Renal cortical epithelial cell (primary cell): ENCODE measurements around the gene INTS1. TPM values are rescaled to one million over a fixed set of nuclear protein-coding genes. Genes with fewer than 3 reads are reported as not detected.

Experiments
- DNase-seq: peaks from one replicate; pipeline ENCODE4 v3.0.0-alpha.2; 2011; ENCODE audit warnings: low read depth
- total RNA-seq: library from RNA; depleted of rRNA; stranded (reverse); fragments of >200 nt; gene quantifications from 2 replicates; pipeline ENCODE4 v1.2.3, GENCODE V29; 2014

INTS1 gene, protein sequence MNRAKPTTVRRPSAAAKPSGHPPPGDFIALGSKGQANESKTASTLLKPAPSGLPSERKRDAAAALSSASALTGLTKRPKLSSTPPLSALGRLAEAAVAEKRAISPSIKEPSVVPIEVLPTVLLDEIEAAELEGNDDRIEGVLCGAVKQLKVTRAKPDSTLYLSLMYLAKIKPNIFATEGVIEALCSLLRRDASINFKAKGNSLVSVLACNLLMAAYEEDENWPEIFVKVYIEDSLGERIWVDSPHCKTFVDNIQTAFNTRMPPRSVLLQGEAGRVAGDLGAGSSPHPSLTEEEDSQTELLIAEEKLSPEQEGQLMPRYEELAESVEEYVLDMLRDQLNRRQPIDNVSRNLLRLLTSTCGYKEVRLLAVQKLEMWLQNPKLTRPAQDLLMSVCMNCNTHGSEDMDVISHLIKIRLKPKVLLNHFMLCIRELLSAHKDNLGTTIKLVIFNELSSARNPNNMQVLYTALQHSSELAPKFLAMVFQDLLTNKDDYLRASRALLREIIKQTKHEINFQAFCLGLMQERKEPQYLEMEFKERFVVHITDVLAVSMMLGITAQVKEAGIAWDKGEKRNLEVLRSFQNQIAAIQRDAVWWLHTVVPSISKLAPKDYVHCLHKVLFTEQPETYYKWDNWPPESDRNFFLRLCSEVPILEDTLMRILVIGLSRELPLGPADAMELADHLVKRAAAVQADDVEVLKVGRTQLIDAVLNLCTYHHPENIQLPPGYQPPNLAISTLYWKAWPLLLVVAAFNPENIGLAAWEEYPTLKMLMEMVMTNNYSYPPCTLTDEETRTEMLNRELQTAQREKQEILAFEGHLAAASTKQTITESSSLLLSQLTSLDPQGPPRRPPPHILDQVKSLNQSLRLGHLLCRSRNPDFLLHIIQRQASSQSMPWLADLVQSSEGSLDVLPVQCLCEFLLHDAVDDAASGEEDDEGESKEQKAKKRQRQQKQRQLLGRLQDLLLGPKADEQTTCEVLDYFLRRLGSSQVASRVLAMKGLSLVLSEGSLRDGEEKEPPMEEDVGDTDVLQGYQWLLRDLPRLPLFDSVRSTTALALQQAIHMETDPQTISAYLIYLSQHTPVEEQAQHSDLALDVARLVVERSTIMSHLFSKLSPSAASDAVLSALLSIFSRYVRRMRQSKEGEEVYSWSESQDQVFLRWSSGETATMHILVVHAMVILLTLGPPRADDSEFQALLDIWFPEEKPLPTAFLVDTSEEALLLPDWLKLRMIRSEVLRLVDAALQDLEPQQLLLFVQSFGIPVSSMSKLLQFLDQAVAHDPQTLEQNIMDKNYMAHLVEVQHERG (N-terminal part only)
- 31.8 and 77.9 TPM in 2 replicates for total RNA-seq

DNA sequence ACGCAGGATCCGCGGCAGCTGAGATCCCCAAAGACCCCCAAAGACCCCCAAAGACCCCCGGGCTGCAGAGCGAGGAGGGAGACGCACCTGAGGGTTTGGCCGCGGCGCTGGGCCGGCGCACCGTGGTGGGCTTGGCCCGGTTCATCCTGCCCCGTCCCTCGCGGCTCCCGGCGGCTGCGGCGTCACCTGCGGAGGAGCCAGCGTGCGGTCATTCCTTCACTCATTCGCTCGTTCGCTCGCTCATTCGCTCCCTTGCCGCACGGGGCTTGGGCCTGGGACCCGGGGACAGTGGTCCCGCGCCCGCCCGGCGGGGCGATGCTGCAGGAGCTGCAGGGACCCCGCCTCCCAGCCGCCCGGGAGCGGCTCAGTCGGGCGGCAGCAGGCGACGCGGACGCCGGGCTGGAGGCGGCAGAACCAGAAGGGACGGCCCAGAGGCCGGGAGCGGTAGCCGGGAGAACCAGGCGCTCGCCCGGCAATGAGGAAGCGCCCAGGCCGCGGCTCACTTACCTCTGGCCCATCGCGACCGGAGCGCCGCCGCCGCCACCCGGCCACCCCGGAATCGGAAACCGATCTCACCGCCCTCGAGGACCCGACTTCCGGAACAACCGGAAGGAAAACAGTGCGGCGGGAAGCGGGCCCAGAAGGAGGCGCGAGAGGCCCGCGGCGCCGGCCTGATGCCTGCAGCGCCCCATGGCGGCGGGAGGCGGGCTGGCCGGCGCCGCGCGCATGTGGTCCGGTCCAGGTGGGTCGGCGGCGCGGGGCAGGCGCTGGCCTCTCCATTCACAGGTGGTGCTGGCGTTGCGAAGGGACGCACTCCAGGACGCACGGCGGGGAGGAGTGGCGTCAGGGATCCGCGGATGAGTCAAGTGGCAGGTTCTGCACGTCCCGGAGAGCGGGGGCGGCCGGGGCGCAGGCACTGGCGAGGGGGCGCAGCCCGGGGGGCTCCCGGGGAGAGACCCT is at the start of gene INTS1:
Gene INTS1 (minus strand): TSS at position 574 of the 960 bp plus-strand sequence. CDS start 429 bp downstream, at position 145.
- DNase-seq = peak; percentile 68

DNA sequence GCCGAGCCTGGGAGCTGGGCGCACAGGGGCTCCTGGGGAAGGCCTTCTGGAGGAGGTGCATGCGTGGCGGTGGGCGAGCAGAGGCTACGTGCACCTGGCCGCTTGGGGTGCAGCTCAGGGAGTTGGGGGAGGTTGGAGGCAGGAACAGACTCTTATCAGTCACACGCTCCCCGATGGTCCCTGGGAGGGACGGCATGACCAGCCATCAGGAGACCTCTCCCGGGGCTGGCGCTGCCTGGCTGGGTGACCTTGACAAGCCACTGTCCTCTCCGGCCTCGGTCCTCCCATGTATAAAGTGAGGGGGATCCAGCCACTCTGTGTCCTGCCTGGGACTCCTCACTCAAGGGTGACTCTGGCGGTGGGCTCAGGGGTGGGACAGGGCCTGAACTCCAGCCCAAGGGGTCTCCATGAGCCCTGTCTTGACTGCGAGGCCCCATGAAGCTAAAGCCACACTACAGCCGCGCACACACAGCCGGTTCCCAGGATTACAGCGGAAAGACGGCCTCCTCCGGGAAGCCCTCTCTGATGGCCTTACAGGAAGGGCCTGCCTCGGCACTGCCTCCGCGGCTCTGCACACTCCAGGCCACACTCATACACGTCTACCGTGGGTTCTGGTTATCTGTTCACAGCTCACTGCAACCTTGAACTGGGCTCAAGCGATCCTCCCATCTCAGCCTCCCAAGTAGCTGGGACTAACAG is 49.5 kb upstream of the INTS1 start:
- no peak for DNase-seq

DNA sequence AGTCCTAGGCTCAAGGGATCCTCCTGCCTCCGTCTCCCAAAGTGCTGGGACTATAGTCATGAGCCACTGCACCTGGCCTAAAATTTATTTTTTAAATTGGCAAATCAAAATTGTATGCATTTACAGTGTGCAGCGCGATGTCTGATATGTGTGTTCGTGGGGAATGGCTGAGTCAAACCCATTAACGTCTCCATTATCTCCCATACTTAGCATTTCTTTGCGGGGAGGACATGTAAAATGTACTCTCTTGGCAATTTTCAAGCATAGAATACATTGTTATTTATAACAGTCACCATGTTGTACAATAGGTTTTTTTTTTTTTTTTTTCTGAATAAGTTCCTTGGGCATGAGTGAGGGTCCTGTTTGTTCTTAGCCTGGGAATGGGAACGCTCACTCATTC is 48.0 kb upstream of the INTS1 start:
- no peak for DNase-seq

DNA sequence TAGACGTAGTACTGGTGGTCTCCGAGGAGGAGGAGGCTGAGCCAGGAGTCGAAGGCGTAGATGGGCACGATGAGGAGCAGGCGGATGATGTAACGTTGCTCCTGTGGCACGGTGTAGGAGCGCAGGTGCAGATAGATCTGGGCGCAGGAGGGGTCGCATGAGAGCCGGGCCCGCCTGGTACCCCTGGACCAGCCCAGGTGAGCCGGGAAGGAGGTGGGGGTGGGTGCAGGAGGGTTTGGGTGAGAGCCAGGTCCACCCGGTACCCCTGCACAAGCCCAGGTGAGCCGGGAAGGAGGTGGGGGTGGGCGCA is 46.6 kb upstream of the INTS1 start:
- DNase-seq = no peak

DNA sequence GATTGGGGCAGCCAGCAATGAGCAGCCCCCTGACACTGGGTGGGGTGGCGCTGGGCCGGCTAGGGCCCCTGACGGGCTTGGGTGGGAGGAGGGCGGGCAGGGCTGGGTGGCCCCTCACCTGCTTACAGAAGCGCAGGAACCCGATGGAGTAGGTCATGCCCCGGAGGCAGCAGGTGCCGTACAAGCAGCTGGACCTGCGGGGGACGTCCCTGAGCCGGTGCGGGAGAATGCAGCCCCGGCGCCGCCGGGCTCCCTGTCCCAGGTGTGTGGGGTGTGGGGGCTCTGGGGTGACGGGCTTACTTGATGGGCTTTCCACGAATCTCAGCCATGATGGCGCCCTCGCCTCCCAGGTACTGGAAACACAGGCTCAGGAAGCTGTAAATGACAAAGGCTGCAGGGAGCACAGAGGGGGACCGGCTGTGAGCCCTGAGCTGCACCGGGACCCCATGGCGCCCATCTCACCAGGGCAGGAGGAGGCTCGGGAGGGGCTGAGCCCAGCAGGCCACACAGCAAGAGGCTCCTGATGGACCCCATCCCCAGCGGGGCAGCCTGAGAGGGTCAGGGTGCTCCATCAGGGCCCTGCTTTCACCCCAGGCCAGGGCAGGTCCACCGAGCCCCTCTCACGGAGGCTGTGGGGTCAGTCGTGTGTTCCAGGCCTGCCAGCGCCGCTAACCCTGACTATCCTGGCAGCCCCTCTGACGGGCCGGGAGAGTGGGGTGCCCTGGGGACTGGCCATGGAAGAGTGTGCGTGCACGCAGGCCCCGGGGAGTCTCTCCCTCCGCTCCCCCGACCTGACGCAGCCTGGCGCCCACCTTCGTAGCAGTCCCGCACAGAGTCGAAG is 46.0 kb upstream of the INTS1 start:
- DNase-seq = no peak

DNA sequence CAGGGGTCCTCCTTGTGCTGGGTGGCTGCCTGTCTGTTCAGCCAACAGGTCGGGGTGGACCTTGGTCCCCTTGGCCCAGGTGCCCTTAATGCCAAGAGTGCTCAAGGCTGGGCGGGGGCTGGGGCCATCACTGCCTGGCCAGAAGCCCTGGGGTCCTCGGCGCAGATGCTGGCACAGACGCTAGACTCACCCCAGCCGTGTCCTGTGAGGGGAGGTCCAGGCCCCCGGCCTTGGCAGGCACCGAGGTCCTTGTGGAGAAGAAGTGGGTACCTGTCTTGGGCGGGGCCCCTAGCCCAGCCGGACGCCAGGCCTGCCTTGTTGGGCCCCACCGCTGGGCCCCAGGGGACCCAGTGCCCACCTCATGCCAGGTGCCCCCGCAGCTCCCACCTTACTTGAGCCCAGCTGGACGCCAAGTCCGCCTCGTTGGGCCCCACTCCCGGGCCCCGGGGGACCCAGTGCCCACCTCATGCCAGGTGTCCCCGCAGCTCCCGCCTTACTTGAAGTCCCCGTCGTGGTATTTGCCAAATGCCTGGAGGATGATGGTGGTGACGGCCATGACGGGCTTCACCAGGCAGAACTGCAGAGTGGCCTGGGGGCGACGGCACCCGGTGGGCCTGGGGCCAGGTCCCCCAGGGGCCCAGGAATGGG is 45.3 kb upstream of the INTS1 start:
- no peak for DNase-seq

DNA sequence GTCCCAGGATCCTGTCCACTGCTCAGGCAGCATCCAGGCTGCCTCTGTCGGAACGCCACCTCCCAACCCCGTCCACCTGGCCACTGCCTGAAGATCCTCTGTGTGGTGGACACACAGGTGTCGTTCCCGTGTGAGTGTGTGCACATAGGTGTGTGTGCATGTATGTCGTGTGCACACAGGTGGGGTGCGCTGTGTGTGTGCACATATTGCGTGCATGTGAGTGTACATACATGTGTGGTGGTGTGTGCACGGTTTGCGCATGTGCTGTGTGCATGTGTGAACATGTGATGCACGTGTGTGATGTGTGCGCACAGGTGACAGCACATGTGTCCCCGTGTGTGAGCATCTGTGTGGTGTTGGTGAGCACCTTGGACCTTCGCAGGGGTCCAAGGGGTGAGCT is 44.8 kb upstream of the INTS1 start:
- DNase-seq = no peak

DNA sequence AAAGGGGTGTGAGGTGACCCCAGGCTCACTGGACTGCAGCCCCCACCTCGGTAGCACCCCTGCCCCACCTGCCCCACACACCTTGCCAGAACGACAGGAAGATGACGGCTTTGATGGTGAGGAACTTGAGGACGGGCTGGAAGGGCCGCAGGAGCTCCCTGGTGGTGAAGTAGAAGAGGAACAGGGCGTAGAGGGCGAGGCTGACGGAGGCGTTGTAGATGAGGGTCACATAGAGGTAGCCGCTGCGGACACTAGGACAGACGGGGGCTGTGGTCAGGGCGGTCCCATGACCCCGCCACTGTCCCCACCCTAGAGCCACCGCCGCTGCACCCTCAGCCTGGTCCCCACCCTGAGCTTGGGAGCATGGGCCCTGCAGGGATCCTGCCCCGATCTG is 44.2 kb upstream of the INTS1 start:
- DNase-seq = no peak

DNA sequence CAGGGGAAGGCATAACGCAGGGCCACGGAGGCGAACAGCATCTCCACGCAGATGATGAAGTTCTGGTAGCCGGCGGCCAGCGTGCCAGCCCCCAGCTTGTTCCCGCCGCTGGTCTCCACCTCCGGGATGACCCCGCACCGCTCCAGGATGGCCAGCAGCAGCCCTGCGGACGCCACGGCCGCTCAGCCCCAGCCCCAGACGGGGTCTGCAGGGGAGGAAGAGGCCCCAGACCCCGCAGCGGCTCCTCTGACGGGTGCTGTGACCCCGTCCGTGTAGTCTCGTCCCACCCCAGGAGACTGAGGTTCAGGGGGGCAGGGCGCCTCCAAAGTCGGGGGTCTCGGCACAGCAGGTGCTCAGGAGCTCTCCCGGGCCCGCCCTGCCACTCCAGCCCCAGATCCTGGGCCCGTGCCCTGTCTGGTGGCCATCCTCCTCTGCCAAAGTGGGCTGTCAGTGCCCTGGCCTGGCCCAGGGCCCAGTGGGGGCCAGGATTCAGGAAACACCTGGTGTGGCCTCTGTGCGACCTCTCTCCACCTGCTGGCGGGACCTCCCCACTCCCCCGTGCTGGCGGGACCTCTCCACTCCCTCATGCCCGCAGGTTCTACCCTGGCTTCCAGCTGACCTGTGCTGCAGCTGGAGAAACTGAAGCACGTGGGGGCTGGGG is 43.7 kb upstream of the INTS1 start:
- no peak for DNase-seq

DNA sequence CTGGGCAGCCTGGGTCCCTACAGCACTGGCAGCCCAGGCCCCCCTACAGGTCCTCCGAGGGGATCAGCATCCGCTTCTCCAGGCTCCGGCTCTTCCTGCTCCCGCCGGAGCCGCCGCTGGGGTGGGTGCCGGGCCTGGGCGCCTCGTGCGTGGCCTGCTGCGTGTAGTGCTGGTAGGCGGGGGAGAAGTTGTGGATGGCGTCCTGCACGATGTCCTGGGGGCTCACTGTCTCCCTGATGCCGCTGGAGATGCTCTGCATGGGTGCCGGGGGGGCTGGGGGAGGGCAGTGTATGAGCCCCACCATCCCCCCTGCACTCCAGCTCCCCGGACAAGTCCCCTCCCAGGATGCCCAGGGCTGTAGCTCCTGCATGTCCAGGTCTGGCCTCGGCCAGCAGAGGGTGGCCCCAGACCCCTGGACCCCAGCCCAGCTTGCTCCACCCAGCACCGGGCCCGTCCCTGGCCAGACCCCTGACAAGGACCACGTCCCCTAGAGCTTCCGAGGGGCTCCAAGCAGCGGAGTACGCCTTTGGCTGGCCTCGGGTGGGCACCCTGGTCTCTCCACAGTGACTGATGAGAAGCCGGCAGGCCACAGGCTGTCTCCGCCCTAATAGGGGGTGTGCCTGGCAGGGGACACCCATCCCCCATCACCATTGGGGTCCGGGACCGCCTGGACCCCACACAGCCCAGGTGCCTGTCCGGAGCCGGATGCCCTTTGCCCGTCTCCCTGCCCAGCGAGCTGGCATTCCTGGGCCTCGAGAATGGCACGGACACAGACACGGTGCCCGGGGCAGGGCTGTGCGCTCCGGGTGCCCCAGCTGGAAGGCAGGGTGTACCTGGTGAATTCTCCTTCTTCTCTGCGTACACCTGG is 43.0 kb upstream of the INTS1 start:
- DNase-seq = no peak

DNA sequence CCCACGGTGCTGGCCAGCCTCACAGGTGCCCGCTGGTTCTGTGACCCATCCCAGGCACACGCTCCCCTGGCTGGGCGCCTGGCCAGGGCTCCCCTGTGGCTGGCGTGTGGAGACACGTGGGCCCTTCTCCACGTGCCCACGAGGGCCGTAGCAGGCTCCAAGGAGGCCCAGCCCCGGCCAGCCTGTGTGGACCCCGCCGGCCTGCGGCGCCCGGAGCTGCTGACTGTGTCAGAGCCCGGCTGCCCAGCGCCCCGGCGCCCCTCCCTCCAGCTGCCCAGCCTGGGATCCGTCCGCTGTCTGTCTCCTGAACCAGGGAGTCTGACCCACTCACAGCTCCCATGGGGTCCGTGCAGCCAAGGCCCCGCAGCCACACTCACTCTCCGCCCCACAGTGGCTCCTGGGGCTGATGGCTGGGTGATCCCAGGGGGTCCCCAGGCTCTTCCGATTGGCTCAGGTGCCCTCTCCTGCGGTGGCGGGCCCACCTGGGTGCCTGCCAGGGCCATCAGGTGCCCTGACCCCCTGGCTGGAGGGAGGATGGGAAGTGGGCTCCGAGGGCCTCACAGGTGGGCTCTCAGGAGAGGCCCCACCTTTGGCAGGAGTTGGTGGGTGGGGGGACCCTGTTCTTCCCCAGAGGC is 42.2 kb upstream of the INTS1 start:
- DNase-seq = no peak

DNA sequence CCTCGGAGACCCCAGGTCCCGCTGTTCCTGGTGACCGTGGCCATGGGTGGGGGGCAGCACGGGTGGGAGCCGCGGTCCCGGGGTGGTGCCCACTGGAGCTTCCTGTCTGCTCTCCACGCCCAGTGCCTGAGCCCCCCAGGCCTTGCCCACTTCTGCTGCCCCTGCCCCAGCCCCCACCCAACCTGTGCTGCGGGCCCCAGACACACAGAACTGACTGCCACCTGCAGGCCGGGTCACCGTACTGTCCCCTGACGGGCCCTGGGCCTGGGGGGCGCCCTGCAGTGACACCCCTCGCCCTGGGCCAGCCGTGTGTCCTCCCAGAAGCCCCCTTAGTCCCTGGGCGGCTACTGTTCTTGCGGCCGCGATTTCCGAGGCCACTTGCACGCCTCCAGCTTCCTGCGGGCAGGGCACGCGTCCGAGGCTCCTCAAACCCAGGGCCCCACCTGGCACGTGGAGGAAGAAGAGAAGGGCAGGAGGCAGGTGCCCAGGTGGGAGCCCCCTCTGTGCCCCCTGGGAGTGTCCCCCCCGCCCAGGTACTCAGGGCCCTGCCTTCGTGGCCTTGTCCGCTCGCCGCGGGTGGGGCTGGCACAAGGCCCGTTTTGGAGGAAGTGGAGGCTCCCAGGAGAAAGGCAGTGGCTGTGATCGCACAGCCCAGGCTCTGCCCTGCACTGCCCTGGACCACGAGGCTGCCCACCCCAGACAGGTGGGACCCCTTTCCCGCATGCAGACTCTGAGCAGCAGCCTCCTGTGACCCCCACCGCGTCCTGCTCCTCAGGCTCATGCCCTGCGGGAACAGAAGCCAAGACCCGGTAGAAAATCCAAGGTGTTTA is 41.4 kb upstream of the INTS1 start:
- DNase-seq = no peak

DNA sequence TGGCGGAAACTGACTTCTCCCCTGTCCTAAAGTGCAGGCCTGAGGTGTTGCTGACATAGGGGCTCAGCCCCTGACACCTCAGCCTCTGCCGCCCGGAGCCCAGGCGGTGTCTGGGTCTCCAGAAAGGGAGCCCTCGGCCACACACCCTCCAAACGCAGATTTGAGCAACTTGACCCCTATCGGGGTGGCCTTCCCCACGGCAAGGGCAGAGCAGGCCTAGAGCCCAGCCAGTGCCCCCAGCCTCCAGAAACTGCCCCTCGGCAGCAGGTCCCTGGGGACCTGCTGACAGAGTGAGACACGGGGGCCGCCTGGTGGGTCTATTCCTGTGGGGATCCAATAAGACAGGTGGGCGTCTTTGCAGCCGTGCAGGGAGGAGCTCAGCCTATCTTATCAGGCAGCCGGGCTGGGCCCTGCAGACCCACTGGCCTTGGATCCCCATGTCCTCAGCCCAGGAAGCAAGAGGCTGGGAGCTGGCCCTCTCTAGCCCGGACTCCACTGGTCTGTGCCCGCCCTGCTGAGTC is 40.8 kb upstream of the INTS1 start:
- no peak for DNase-seq

DNA sequence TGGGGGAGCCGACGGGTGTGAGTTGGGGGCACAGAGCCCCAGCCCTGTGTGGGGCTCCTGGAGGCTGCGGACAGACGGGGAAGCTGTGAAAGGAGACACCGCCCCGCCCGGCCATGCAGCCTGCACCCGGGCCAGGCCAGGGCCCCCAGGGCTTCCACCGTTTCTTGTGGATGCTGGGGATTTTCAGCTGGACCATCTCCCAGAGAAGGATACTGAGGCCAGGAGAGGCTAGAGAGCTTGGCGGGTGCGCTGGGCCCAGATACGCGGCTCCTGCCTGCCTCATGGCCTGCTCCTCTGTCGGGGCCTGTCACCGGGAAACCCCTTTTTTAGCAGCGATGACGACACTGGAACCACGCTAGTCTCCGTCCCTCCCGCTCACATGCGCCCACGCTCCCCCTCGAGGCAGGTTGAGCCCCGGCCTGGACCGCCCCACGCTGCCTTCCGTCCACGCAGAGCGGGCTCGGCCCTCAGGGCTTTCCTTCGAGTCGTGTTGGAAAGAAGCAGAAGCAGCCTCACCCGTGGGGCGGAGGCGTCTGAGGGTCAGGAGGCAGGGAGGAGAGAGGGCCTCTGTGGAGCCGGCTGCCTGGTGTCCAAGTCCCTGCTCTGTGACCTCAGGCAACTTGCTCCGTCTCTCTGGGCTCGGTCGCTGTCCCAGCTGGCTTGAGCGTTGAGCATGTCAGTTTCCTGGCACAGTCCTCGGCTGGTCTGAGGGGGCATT is 40.1 kb upstream of the INTS1 start:
- no peak for DNase-seq

DNA sequence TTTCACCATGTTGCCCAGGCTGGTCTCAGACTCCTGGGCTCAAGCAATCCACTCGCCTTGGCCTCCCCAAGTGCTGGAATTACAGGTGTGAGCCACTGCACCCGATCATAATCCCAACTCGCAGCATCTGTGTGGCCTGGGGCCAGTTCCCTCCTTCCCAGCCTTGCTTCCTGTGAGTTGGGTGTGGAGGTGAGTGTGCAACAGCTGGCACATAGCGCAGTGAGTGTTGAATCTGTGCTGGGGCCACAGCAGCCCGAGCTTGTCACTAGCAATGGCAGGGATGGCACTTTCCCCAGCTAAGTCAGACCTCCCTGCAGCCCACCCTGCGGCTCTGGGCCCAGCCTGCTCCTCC is 39.6 kb upstream of the INTS1 start:
- no peak for DNase-seq
